Endothelial cell of umbilical vein (primary cell): ENCODE data around the gene WSB1. TPM values are rescaled to one million over a fixed set of nuclear protein-coding genes. Genes with fewer than 3 reads are reported as not detected.
A peak's percentile ranks its signal among the peaks of the same experiment; 100 is the strongest.

ENCODE experiments used
- BruUV-seq: library from RNA; stranded (reverse); fragments of 400-500 nt; replicated peaks from 2 replicates; lab custom pipeline; 2021; lab: Mats Ljungman, UMichigan
- CTCF ChIA-PET: fragments of 300-600, 350-600 bp; sonication (Branson Sonifier 250); formaldehyde crosslinking; loops from one replicate; lab custom pipeline; 2021; ENCODE audit warnings: antibody characterized with exemption, inconsistent platforms; lab: Charles Lee
- POLR2A ChIA-PET: fragments of 300-600, 350-600 bp; sonication (Branson Sonifier 250); formaldehyde crosslinking; loops from one replicate; lab custom pipeline; 2021; ENCODE audit warnings: antibody characterized with exemption, inconsistent platforms; lab: Charles Lee
- DNase-seq: peaks from one replicate; pipeline ENCODE4 v3.0.0-alpha.2; 2011; ENCODE audit warnings: low read depth, low spot score
- FAIRE-seq: peaks from 2 replicates; lab custom pipeline; 2011; peaks lifted over from hg19 to GRCh38; lab: Jason Lieb, UNC
- H2AFZ ChIP-seq: 2 replicates; pipeline ENCODE4 v1.6.0; 2012; ENCODE audit warnings: low read depth, low read length, control low read depth, inconsistent platforms
- H3K27ac ChIP-seq: 2 replicates; pipeline ENCODE4 v1.5.1; 2011; ENCODE audit warnings: low read depth, mild to moderate bottlenecking, control low read depth, low read length, moderate library complexity; ENCODE audit not compliant: insufficient read depth
- H3K27me3 ChIP-seq, 2 experiments: 2 replicates each; pipeline versions ENCODE4 v1.6.0 to v1.6.1; 2011; ENCODE audit warnings: low read length in 2 of 2, mixed read lengths in 1 of 2; ENCODE audit not compliant: control insufficient read depth in 2 of 2, insufficient read depth in 2 of 2
- H3K36me3 ChIP-seq, 2 experiments: 2 replicates in 1 of 2; 3 replicates in 1 of 2; pipeline ENCODE4 v1.5.1; 2011; ENCODE audit warnings: low read length in 2 of 2, mild to moderate bottlenecking in 1 of 2, moderate library complexity in 1 of 2; ENCODE audit not compliant: control insufficient read depth in 2 of 2, insufficient read depth in 2 of 2; ENCODE audit errors: extremely low read depth in 1 of 2
- H3K4me1 ChIP-seq: 3 replicates; pipeline ENCODE4 v1.5.1; 2011; ENCODE audit warnings: mild to moderate bottlenecking, low read length; ENCODE audit not compliant: control insufficient read depth, insufficient read depth; ENCODE audit errors: extremely low read depth
- H3K4me2 ChIP-seq: 2 replicates; pipeline ENCODE4 v1.6.1; 2011; ENCODE audit warnings: low read length, control low read depth, mixed read lengths; ENCODE audit not compliant: insufficient read depth
- H3K4me3 ChIP-seq, 3 experiments: fragments of 200-600 bp in 1 of 3; sonication (generic), shearing (Covaris generic) in 1 of 3; replicated peaks in 1 of 3; 2 replicates each; pipeline ENCODE4 v1.5.1; 2011 to 2016; ENCODE audit warnings: control low read depth in 3 of 3, low read length in 3 of 3, mild to moderate bottlenecking in 2 of 3, inconsistent platforms in 1 of 3, low read depth in 1 of 3, moderate library complexity in 1 of 3; ENCODE audit not compliant: insufficient read depth in 1 of 3
- H3K79me2 ChIP-seq: 2 replicates; pipeline ENCODE4 v1.6.0; 2012; ENCODE audit warnings: low read length, inconsistent platforms; ENCODE audit not compliant: control insufficient read depth, insufficient read depth
- H3K9ac ChIP-seq: replicated peaks from 2 replicates; pipeline ENCODE3; 2011; ENCODE audit warnings: low read length, control low read depth; ENCODE audit not compliant: insufficient read depth; ENCODE audit errors: extremely low read depth
- H3K9me1 ChIP-seq: replicated peaks from 3 replicates; pipeline ENCODE4 v1.6.0; 2011; ENCODE audit warnings: mild to moderate bottlenecking, low read length; ENCODE audit not compliant: control insufficient read depth, insufficient read depth; ENCODE audit errors: extremely low read depth
- H3K9me3 ChIP-seq: replicated peaks from 2 replicates; pipeline ENCODE4 v1.5.1; 2012; ENCODE audit warnings: low read length, inconsistent platforms; ENCODE audit not compliant: control insufficient read depth, insufficient read depth
- H4K20me1 ChIP-seq: replicated peaks from 2 replicates; pipeline ENCODE3; 2011; ENCODE audit warnings: mild to moderate bottlenecking, low read length; ENCODE audit not compliant: control insufficient read depth, insufficient read depth; ENCODE audit errors: extremely low read depth
- EZH2 ChIP-seq: IDR thresholded peaks from 2 replicates; pipeline ENCODE4 v1.6.1; 2012; ENCODE audit warnings: borderline replicate concordance, low read depth, mild to moderate bottlenecking, moderate library complexity, low read length, inconsistent platforms; ENCODE audit not compliant: severe bottlenecking
- FOS ChIP-seq: IDR thresholded peaks from 2 replicates; pipeline ENCODE4 v1.6.1; 2011; ENCODE audit warnings: mild to moderate bottlenecking, low read length, moderate library complexity, borderline replicate concordance; ENCODE audit not compliant: insufficient read depth
- GATA2 ChIP-seq: IDR thresholded peaks from 2 replicates; pipeline ENCODE4 v1.7.0; 2011; ENCODE audit warnings: low read depth, mild to moderate bottlenecking, moderate library complexity, mixed read lengths, low read length; ENCODE audit not compliant: insufficient read length, insufficient read depth
- JUN ChIP-seq: IDR thresholded peaks from 2 replicates; pipeline ENCODE4 v1.6.1; 2011; ENCODE audit warnings: borderline replicate concordance, low read depth; ENCODE audit not compliant: insufficient read length, insufficient read depth
- MYC ChIP-seq: IDR thresholded peaks from one replicate; pipeline ENCODE4 v1.6.1; 2011; ENCODE audit warnings: mild to moderate bottlenecking, low read depth, low read length
- POLR2A ChIP-seq: IDR thresholded peaks from 2 replicates; pipeline ENCODE4 v1.6.1; 2012; ENCODE audit warnings: low read depth, mild to moderate bottlenecking, control low read depth, low read length
- POLR2AphosphoS5 ChIP-seq: IDR thresholded peaks from 2 replicates; pipeline ENCODE4 v1.6.1; 2012; ENCODE audit warnings: low read depth, mild to moderate bottlenecking, control low read depth, low read length, moderate library complexity; ENCODE audit not compliant: insufficient read depth
- dilution Hi-C: fragments of 300-500 bp; cut with MboI; formaldehyde crosslinking; loops from one replicate; pipeline ENCODE4 v1.15.0; 2019; ENCODE audit warnings: low sequenced_read_pairs; ENCODE audit not compliant: extremely low pct_ligation_motif_present
- intact Hi-C: fragments of 100-400 bp; cut with micrococcal nuclease; formaldehyde crosslinking; loops from one replicate; pipeline ENCODE4 v1.10.0; 2022
- polyA plus RNA-seq, 4 experiments: library from polyadenylated mRNA; depleted of rRNA in 3 of 4; stranded (reverse) in 3 of 4; unstranded in 1 of 4; fragments of >200 nt; gene quantifications; 2 replicates each; pipeline versions ENCODE4 v1.2.1 to v1.2.3, GENCODE V29; 2011 to 2012; ENCODE audit warnings: missing spikeins in 1 of 4
- total RNA-seq: library from RNA; stranded (reverse); gene quantifications from 2 replicates; pipeline ENCODE4 v1.2.3, GENCODE V29; 2021
- TF ChIP-seq, protein P1 (sequence below), 2 donors: IDR thresholded peaks; 1 replicate in 1 of 2; 2 replicates in 1 of 2; pipeline ENCODE4 v1.5.1; 2011; ENCODE audit warnings: low read length in 2 of 2, mild to moderate bottlenecking in 2 of 2, moderate library complexity in 2 of 2, control low read depth in 1 of 2, inconsistent platforms in 1 of 2, low read depth in 1 of 2; ENCODE audit not compliant: insufficient read depth in 1 of 2; ENCODE audit errors: extremely low read depth in 1 of 2
- TF ChIP-seq, protein P2 (sequence below): IDR thresholded peaks from 2 replicates; pipeline ENCODE4 v1.6.1; 2011; ENCODE audit not compliant: insufficient read depth, insufficient read length

The WSB1 gene
- total and polyA plus RNA-seq, 2 donors (not counting 3 experiments of a cell fraction or from before 2014, with no cell fraction given), result 471 to 736 TPM

DNA sequence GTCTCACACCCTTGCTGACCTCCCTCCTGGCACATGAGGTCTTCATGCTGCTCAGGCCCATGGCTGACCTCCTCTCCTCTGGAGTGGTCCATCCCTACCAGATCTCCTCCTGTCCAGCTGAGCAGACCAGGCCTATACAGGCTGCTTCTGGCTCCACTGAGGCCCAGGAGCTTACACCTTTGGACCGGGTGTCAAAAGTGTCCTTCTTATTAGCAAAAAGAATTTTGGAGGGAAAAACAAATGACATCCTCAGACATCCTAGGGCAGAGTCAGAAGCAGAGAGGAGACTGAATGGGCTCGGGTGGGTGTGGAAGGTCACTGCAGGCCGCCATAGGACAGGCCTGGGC lies 38.1 kb downstream of the WSB1 start:
- Histone ChIP-seq H3K79me2 (no peaks in the 10 kb centered on the region), H4K20me1 (no peaks in the 10 kb centered on the region), H3K27me3 (no peaks in the 10 kb centered on the region), H3K9me1 (no peaks in the 10 kb centered on the region), H3K9me3 (no peaks in the 10 kb centered on the region), H3K9ac (no peak overlapping the region), H2AFZ (peak overlapping the region; percentile 88), H3K4me2 (no peak overlapping the region), H3K27ac (peak overlapping the region; percentile 78), H3K4me1 (peaks cover 16% of the 10 kb centered on the region), H3K36me3 (no peaks in the 10 kb centered on the region), H3K4me3 (no peak overlapping the region)
- DNase-seq (no peak), FAIRE-seq (no peak)
- TF ChIP-seq GATA2 (no peak), JUN (no peak), POLR2AphosphoS5 (no peak), EZH2 (no peak), FOS (no peak), MYC (no peak), POLR2A (no peak)
- TF ChIP-seq, protein P1, sequence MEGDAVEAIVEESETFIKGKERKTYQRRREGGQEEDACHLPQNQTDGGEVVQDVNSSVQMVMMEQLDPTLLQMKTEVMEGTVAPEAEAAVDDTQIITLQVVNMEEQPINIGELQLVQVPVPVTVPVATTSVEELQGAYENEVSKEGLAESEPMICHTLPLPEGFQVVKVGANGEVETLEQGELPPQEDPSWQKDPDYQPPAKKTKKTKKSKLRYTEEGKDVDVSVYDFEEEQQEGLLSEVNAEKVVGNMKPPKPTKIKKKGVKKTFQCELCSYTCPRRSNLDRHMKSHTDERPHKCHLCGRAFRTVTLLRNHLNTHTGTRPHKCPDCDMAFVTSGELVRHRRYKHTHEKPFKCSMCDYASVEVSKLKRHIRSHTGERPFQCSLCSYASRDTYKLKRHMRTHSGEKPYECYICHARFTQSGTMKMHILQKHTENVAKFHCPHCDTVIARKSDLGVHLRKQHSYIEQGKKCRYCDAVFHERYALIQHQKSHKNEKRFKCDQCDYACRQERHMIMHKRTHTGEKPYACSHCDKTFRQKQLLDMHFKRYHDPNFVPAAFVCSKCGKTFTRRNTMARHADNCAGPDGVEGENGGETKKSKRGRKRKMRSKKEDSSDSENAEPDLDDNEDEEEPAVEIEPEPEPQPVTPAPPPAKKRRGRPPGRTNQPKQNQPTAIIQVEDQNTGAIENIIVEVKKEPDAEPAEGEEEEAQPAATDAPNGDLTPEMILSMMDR (IDR thresholded peaks at IDR 0.05; ENCODE audit: extremely low read depth in 1 of 2, insufficient read depth in 1 of 2, low read depth in 1 of 2, low read length in 2 of 2), result no peak
- TF ChIP-seq, protein P2, sequence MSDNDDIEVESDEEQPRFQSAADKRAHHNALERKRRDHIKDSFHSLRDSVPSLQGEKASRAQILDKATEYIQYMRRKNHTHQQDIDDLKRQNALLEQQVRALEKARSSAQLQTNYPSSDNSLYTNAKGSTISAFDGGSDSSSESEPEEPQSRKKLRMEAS, result no peak
- BruUV-seq, result no TSS peak
- POLR2A ChIA-PET, result no interaction called here
- CTCF ChIA-PET, result interaction anchor here (1.9 to 5.2 kb wide), 4 partner anchors 13 to 95 kb away, joined by 20 to 88 read pairs (median 34); no protein-coding TSS in a partner anchor
- intact Hi-C loops (loop anchor here (2.0 kb wide), 1 partner anchor 135 kb away; no protein-coding TSS in a partner anchor), dilution Hi-C loops (no loop called here)
